Memory B cell (primary cell): Measurements from ENCODE around the gene ITGAV.

Experiments used
- ATAC-seq: fragments of 150-1000 bp; cut with Tn5 transposase; 2 replicates; pipeline ENCODE4 v1.10.0; 2021; ENCODE audit warnings: low read depth, mild to moderate bottlenecking, moderate library complexity
- DNase-seq, 2 donors: peaks; one replicate each; pipeline ENCODE4 v3.0.0; 2022; ENCODE audit warnings: low spot score in 2 of 2
- H3K27ac Mint-ChIP-seq: one replicate; pipeline ENCODE4 v1.8.0; 2022; ENCODE audit warnings: mild to moderate bottlenecking, moderate library complexity, mixed read lengths
- H3K27me3 Mint-ChIP-seq: one replicate; pipeline ENCODE4 v1.8.0; 2022; ENCODE audit warnings: mixed read lengths
- H3K36me3 Mint-ChIP-seq: one replicate; pipeline ENCODE4 v1.8.0; 2022; ENCODE audit warnings: mild to moderate bottlenecking, mixed read lengths
- H3K4me1 Mint-ChIP-seq: one replicate; pipeline ENCODE4 v1.8.0; 2022; ENCODE audit warnings: mixed read lengths
- H3K4me3 Mint-ChIP-seq: one replicate; pipeline ENCODE4 v1.8.0; 2022; ENCODE audit warnings: mild to moderate bottlenecking, moderate library complexity, mixed read lengths
- H3K9me3 Mint-ChIP-seq: one replicate; pipeline ENCODE4 v1.8.0; 2022; ENCODE audit warnings: mixed read lengths

The ITGAV gene

GRCh38 chr2:186641807-186642321 is 52.0 kb downstream of the ITGAV start:
- Mint-ChIP-seq H3K9me3 (no peaks in the 10 kb centered on the region), H3K4me1 (peaks cover 2% of the 10 kb centered on the region), H3K36me3 (peaks cover 8% of the 10 kb centered on the region), H3K27ac (no peak overlapping the region), H3K27me3 (no peaks in the 10 kb centered on the region), H3K4me3 (no peak overlapping the region)
- ATAC-seq (peak; percentile 55), DNase-seq (peak in 1 of 2 donors; percentile 9)

GRCh38 chr2:186644791-186645190 is 54.9 kb downstream of the ITGAV start:
- no peaks in the 10 kb centered on the region for H3K4me1 Mint-ChIP-seq
- H3K36me3 Mint-ChIP-seq = peaks cover 5% of the 10 kb centered on the region
- ATAC-seq (no peak), DNase-seq (no peak)
- no peak overlapping the region for H3K27ac Mint-ChIP-seq
- H3K4me3 Mint-ChIP-seq = no peak overlapping the region
- H3K9me3 Mint-ChIP-seq = no peaks in the 10 kb centered on the region
- H3K27me3 Mint-ChIP-seq = no peaks in the 10 kb centered on the region

- Mint-ChIP-seq H3K27ac (no peak overlapping the region), H3K9me3 (no peaks in the 10 kb centered on the region)
Measured at GRCh38 chr2:186645999-186646398, 56.1 kb downstream of the ITGAV start.

GRCh38 chr2:186648130-186648529 is 58.3 kb downstream of the ITGAV start:
- no peak for DNase-seq
- no peaks in the 10 kb centered on the region for H3K4me1 Mint-ChIP-seq
- peaks cover 5% of the 10 kb centered on the region for H3K36me3 Mint-ChIP-seq
- H3K9me3 Mint-ChIP-seq = no peaks in the 10 kb centered on the region
- H3K27ac Mint-ChIP-seq = no peak overlapping the region
- H3K27me3 Mint-ChIP-seq = no peaks in the 10 kb centered on the region
- no peak overlapping the region for H3K4me3 Mint-ChIP-seq
- no peak for ATAC-seq

More at GRCh38 chr2:186645999-186646398, 56.1 kb downstream of the ITGAV start:
- DNase-seq (no peak), ATAC-seq (no peak)
- Mint-ChIP-seq H3K36me3 (peaks cover 5% of the 10 kb centered on the region), H3K27me3 (no peaks in the 10 kb centered on the region), H3K4me1 (no peaks in the 10 kb centered on the region), H3K4me3 (no peak overlapping the region)

GRCh38 chr2:186653511-186653910 is 63.7 kb downstream of the ITGAV start:
- ATAC-seq = no peak
- Mint-ChIP-seq H3K4me1 (no peaks in the 10 kb centered on the region), H3K27ac (no peak overlapping the region), H3K9me3 (no peaks in the 10 kb centered on the region), H3K36me3 (peaks cover 9% of the 10 kb centered on the region), H3K27me3 (no peaks in the 10 kb centered on the region), H3K4me3 (no peak overlapping the region)
- DNase-seq = no peak

- no peaks in the 10 kb centered on the region for H3K9me3 Mint-ChIP-seq
- no peak overlapping the region for H3K27ac Mint-ChIP-seq
- H3K27me3 Mint-ChIP-seq = no peaks in the 10 kb centered on the region
Measured at GRCh38 chr2:186659383-186659782, 69.5 kb downstream of the ITGAV start.

GRCh38 chr2:186664385-186665043 is 74.7 kb downstream of the ITGAV start:
- DNase-seq (no peak), ATAC-seq (no peak)
- H3K27me3 Mint-ChIP-seq = no peaks in the 10 kb centered on the region
- peaks cover 25% of the 10 kb centered on the region for H3K36me3 Mint-ChIP-seq
- no peaks in the 10 kb centered on the region for H3K9me3 Mint-ChIP-seq
- no peak overlapping the region for H3K4me3 Mint-ChIP-seq
- H3K4me1 Mint-ChIP-seq = no peaks in the 10 kb centered on the region
- no peak overlapping the region for H3K27ac Mint-ChIP-seq

More at GRCh38 chr2:186659383-186659782, 69.5 kb downstream of the ITGAV start:
- ATAC-seq = no peak
- no peaks in the 10 kb centered on the region for H3K4me1 Mint-ChIP-seq
- H3K4me3 Mint-ChIP-seq = no peak overlapping the region
- no peak for DNase-seq
- peaks cover 15% of the 10 kb centered on the region for H3K36me3 Mint-ChIP-seq

GRCh38 chr2:186669146-186669545 is 79.3 kb downstream of the ITGAV start:
- no peak for ATAC-seq
- Mint-ChIP-seq H3K27ac (no peak overlapping the region), H3K9me3 (peaks cover 1% of the 10 kb centered on the region), H3K4me1 (no peaks in the 10 kb centered on the region), H3K4me3 (no peak overlapping the region), H3K27me3 (no peaks in the 10 kb centered on the region), H3K36me3 (peaks cover 55% of the 10 kb centered on the region)
- DNase-seq = no peak

- Mint-ChIP-seq H3K36me3 (peaks cover 60% of the 10 kb centered on the region), H3K4me3 (no peak overlapping the region), H3K27me3 (no peaks in the 10 kb centered on the region), H3K9me3 (peaks cover 1% of the 10 kb centered on the region), H3K4me1 (no peaks in the 10 kb centered on the region), H3K27ac (no peak overlapping the region)
- ATAC-seq (no peak), DNase-seq (no peak)
Measured at GRCh38 chr2:186670831-186671230, 81.0 kb downstream of the ITGAV start.

GRCh38 chr2:186675380-186675779 is 85.5 kb downstream of the ITGAV start:
- Mint-ChIP-seq H3K36me3 (peaks cover 41% of the 10 kb centered on the region), H3K27ac (no peak overlapping the region), H3K4me1 (no peaks in the 10 kb centered on the region), H3K9me3 (peaks cover 1% of the 10 kb centered on the region), H3K4me3 (no peak overlapping the region), H3K27me3 (no peaks in the 10 kb centered on the region)
- ATAC-seq (no peak), DNase-seq (no peak)

- no peak overlapping the region for H3K27ac Mint-ChIP-seq
- H3K9me3 Mint-ChIP-seq = peaks cover 12% of the 10 kb centered on the region
- no peaks in the 10 kb centered on the region for H3K27me3 Mint-ChIP-seq
- DNase-seq (no peak), ATAC-seq (no peak)
- no peak overlapping the region for H3K4me3 Mint-ChIP-seq
- no peaks in the 10 kb centered on the region for H3K4me1 Mint-ChIP-seq
- peaks cover 2% of the 10 kb centered on the region for H3K36me3 Mint-ChIP-seq
Measured at GRCh38 chr2:186683341-186683740, 93.5 kb downstream of the ITGAV start.

GRCh38 chr2:186687807-186688211 is 98.0 kb downstream of the ITGAV start:
- no peak for DNase-seq
- Mint-ChIP-seq H3K27me3 (peaks cover 5% of the 10 kb centered on the region), H3K4me1 (no peaks in the 10 kb centered on the region), H3K36me3 (no peaks in the 10 kb centered on the region), H3K4me3 (no peak overlapping the region), H3K27ac (no peak overlapping the region), H3K9me3 (peaks cover 15% of the 10 kb centered on the region)
- no peak for ATAC-seq

- H3K27ac Mint-ChIP-seq = no peak overlapping the region
- DNase-seq (no peak), ATAC-seq (no peak)
- H3K4me1 Mint-ChIP-seq = no peaks in the 10 kb centered on the region
- no peaks in the 10 kb centered on the region for H3K36me3 Mint-ChIP-seq
- H3K27me3 Mint-ChIP-seq = peaks cover 9% of the 10 kb centered on the region
- no peak overlapping the region for H3K4me3 Mint-ChIP-seq
- peaks cover 15% of the 10 kb centered on the region for H3K9me3 Mint-ChIP-seq
Measured at GRCh38 chr2:186688813-186689212, 99.0 kb downstream of the ITGAV start.

GRCh38 chr2:186690786-186691185 is 100.9 kb downstream of the ITGAV start:
- Mint-ChIP-seq H3K4me1 (peaks cover 9% of the 10 kb centered on the region), H3K36me3 (no peaks in the 10 kb centered on the region), H3K4me3 (no peak overlapping the region), H3K27ac (no peak overlapping the region), H3K27me3 (peaks cover 18% of the 10 kb centered on the region), H3K9me3 (peaks cover 12% of the 10 kb centered on the region)
- DNase-seq (no peak), ATAC-seq (no peak)

- no peak overlapping the region for H3K4me3 Mint-ChIP-seq
- peaks cover 19% of the 10 kb centered on the region for H3K27me3 Mint-ChIP-seq
- DNase-seq (no peak), ATAC-seq (no peak)
- peaks cover 9% of the 10 kb centered on the region for H3K4me1 Mint-ChIP-seq
- H3K27ac Mint-ChIP-seq = no peak overlapping the region
- peaks cover 11% of the 10 kb centered on the region for H3K9me3 Mint-ChIP-seq
- H3K36me3 Mint-ChIP-seq = no peaks in the 10 kb centered on the region
Measured at GRCh38 chr2:186691231-186691630, 101.4 kb downstream of the ITGAV start.
